HUES64 (cell line): Measurements from ENCODE around the gene ZNF556.
A peak's percentile ranks its signal among the peaks of the same experiment; 100 is the strongest.
"Not testable (repeated sequence)": the region's sequence is repeated elsewhere in the genome, so short reads cannot be mapped to it uniquely, and the experiment has no call there.

ENCODE experiments used
- H3K27ac ChIP-seq: 2 replicates; pipeline ENCODE4 v1.7.0; 2013; ENCODE audit warnings: low read depth, low read length, inconsistent platforms
- H3K27me3 ChIP-seq: 2 replicates; pipeline ENCODE4 v1.6.1; 2013; ENCODE audit warnings: mild to moderate bottlenecking, low read length; ENCODE audit not compliant: insufficient read depth
- H3K36me3 ChIP-seq: 2 replicates; pipeline ENCODE4 v1.6.1; 2013; ENCODE audit warnings: mild to moderate bottlenecking, low read length; ENCODE audit not compliant: insufficient read depth
- H3K4me1 ChIP-seq: 2 replicates; pipeline ENCODE4 v1.6.1; 2013; ENCODE audit warnings: mild to moderate bottlenecking, low read length, moderate library complexity; ENCODE audit not compliant: insufficient read depth
- H3K4me3 ChIP-seq: 2 replicates; pipeline ENCODE4 v1.5.1; 2013; ENCODE audit warnings: mild to moderate bottlenecking, low read length, moderate library complexity
- H3K9ac ChIP-seq: 2 replicates; pipeline ENCODE4 v1.6.1; 2013; ENCODE audit warnings: mild to moderate bottlenecking, low read depth, low read length
- H3K9me3 ChIP-seq: 2 replicates; pipeline ENCODE4 v1.6.1; 2013; ENCODE audit warnings: low read depth, low read length; ENCODE audit not compliant: insufficient read depth
- WGBS: fragments of 150-250, 120-280 bp; methylation state at CpG from one replicate; pipeline ENCODE4 v1.1.7; 2013; ENCODE audit warnings: missing lambda C conversion rate; 5-methylcytosine and 5-hydroxymethylcytosine counted together

The ZNF556 gene

DNA sequence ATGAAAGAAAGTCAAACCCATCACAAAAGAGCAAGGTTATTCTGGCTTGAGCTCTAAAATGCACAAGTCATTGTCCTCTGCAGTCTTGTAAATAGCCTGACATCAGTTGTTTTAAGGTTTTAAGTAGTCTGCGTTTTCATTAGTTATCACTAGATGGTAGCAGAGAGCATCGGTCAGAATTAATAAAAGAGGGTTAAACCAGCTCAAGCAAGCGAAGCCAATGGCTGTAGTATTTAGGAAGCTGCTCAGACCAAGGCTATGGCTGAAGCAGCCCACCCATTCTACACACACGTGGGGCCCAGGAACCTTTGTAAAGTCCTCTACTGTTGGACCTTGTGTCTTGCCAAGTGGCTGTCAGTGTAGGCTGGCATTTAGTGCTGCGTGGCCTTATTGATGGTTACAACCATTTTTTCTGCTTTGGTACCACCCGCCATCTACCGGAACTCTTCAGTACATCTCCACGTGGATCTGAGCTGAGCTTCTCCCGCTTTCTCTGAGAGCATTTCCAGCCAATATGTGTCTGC, 20.3 kb downstream of the ZNF556 start:
- no peak overlapping the region for H3K27ac ChIP-seq
- 40% methylated on average over 9 of the region's 9 CpGs for WGBS
- H3K9ac ChIP-seq: no peak overlapping the region
- H3K9me3 ChIP-seq: 0 out of 2 replicates have a peak, but pooled peaks cover 2% of the 10 kb centered on the region
- no peaks in the 10 kb centered on the region for H3K36me3 ChIP-seq
- H3K27me3 ChIP-seq: no peaks in the 10 kb centered on the region
- no peak overlapping the region for H3K4me3 ChIP-seq
- H3K4me1 ChIP-seq: no peaks in the 10 kb centered on the region

DNA sequence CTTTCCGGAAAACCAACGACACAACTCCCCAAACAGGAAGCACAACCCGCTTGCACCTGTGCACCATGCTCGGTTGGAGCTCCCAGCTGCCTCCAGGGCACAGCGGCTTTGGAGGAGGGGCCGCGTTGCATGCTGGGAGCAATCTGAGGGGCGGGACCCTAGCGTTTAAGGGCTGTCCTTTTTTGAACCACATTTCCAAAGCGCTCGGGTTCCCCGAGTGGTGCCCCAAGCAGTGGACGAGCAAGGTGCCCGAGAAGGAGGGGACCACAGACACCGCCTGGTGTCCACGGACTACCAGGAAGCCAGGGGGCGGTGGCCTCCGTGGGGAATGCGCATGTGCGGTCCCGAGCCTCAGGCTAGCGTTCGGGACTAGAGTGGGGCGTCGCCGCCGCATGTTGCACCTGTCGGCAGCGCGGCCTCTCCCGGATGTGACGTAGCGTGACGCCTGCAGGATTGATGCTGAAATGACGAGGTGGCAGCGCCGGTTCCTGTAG, 21.6 kb downstream of the ZNF556 start:
- Histone ChIP-seq H3K36me3 (no peaks in the 10 kb centered on the region), H3K9me3 (no peaks in the 10 kb centered on the region), H3K4me1 (no peaks in the 10 kb centered on the region), H3K27me3 (no peaks in the 10 kb centered on the region), H3K27ac (no peak overlapping the region), H3K9ac (no peak overlapping the region), H3K4me3 (no peak overlapping the region)
- WGBS: 86% methylated on average over 37 of the region's 37 CpGs

DNA sequence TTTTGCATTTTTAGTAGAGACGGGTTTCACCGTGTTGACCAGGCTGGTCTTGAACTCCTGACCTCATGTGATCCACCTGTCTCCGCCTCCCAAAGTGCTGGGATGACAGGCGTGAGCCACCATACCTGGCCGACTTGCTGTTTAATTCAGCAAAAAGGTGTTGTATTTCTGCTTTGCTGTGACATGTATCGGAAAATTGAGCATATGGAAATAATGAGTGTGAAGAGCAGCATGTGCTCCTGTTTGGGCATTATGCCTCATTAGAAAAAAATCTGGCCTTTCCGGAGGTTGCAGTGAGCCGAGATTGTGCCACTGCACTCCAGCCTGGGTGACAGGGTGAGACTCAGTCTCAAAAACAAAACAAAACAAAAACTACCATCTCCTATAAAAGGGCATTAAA, 23.4 kb downstream of the ZNF556 start:
- WGBS: 90% methylated on average over 8 of the region's 8 CpGs
- not testable (repeated sequence) for H3K27ac ChIP-seq, H3K36me3 ChIP-seq

DNA sequence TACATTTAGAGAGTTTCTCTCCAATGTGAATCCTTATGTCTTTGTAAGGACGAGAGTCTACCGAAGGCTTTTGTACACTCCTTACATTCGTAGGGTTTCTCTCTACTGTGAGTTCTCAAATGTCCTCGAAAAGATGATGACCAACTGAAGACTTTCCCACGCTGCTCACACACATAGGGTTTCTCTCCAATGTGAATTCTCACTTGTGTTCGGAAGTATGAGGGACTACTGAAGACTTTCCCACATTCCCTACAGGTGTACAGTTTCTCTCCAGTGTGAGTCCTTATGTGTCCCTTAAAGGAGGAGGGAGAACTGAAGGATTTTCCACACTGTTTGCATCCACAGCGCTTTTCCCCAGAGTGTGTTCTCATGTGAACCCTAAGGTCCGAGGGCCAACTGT, 29.6 kb downstream of the ZNF556 start:
- Histone ChIP-seq H3K4me1 (no peaks in the 10 kb centered on the region), H3K4me3 (no peak overlapping the region), H3K9ac (no peak overlapping the region), H3K27ac (no peak overlapping the region), H3K9me3 (peaks cover 9% of the 10 kb centered on the region), H3K36me3 (no peaks in the 10 kb centered on the region), H3K27me3 (no peaks in the 10 kb centered on the region)
- WGBS: 64% methylated on average over 8 of the region's 8 CpGs

More for the DNA sequence above, 23.4 kb downstream of the ZNF556 start:
- H3K27me3 ChIP-seq, H3K9ac ChIP-seq, H3K4me1 ChIP-seq, H3K4me3 ChIP-seq, H3K9me3 ChIP-seq: not testable (repeated sequence)

DNA sequence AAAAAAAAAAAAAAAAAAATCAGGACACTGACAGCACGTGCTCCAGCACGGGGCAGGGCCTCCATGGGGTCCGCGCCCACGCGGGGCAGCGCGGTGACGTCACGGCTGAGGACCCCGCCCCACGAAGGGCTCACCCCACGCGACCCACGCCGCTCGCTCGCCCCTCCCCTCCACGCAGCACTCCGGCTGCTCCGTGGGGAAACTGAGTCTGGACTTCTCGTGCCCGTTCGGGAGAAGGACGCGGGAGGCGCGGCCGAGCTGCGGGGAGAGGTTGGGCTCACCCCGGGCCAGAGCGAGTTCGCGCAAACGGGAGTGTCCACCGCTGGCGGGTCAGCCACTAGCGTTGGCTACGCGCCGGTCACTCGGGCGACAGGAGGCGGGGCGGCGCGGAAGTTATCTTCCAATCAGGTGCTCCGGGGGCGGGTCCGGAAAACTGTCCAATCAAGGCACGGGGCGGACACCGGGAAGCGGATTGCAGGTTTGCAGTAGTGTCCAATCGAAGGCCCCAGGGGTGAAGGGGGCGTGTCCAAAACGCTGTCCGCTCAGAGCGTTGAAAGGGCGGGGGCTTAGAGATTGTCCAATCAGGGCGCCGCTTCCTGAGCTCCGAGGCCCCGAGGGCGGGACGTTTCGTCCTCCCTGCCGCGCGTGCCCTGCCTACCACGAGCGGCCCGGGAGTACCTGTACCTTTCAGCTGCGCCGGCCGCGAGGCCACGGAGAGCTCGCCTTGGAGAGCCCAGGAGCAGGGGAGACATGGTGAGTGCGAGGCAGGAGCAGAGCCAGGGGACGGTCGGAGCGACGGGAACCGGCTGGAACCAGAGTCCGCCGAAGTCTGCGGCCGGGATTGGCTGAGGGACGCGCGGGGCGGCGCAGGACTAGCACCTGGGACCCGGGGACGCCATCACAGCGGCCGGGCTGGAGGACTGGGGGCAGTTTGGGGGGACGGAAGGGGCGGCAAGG, 33.4 kb downstream of the ZNF556 start, which contains the start of gene ZNF57:
Gene ZNF57, plus strand, starts transcription at position 633 of the 957 bp plus-strand sequence. Its CDS starts 118 bp downstream, at position 751.
- Histone ChIP-seq H3K4me3 (peak within 1 kb of the TSS; percentile 99), H3K9ac (peak within 1 kb of the TSS; percentile 87), H3K4me1 (no peaks in the 10 kb centered on the region), H3K27me3 (no peaks in the 10 kb centered on the region), H3K36me3 (no peaks in the 10 kb centered on the region), H3K9me3 (peaks cover 9% of the 10 kb centered on the region), H3K27ac (peak within 1 kb of the TSS; percentile 64)
- 1% methylated on average over 99 of the region's 100 CpGs for WGBS

DNA sequence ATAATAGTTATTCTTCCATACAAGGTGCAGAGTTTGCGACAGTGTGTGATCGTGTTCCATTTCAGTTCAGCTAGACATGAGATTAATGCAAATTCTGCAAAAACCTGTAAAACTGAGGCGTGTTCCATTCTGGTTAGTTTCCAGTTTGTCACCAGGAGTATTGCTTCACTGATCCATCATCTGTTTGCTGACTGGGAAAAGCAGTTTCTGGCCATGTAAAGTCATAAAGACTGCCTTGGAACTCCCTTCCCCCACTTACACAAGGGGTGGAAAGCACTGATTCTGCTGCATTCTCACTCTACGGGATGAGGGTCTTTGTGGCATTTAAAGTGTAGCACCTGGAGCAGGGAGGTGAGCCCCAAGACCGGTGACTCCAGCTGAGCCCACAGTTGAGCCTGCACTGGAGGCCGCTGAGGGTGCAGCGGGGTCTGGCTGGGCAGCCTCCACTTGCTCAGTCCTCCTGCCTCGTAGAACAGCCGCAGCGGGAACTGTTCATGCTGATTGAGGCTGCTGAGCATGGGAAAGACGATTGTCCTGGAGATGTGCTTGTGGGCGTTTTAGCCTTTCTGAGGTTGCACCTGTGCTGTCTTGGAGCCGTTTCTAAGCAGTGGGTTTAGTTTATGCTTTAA, 35.6 kb downstream of the ZNF556 start:
- no peaks in the 10 kb centered on the region for H3K27me3 ChIP-seq
- H3K4me1 ChIP-seq: peaks cover 4% of the 10 kb centered on the region; the same call in 1 of the 2 replicates
- no peak overlapping the region for H3K4me3 ChIP-seq
- H3K9ac ChIP-seq: no peak overlapping the region
- 83% methylated on average over 13 of the region's 13 CpGs for WGBS
- no peaks in the 10 kb centered on the region for H3K36me3 ChIP-seq
- H3K27ac ChIP-seq: no peak overlapping the region
- no peaks in the 10 kb centered on the region for H3K9me3 ChIP-seq

DNA sequence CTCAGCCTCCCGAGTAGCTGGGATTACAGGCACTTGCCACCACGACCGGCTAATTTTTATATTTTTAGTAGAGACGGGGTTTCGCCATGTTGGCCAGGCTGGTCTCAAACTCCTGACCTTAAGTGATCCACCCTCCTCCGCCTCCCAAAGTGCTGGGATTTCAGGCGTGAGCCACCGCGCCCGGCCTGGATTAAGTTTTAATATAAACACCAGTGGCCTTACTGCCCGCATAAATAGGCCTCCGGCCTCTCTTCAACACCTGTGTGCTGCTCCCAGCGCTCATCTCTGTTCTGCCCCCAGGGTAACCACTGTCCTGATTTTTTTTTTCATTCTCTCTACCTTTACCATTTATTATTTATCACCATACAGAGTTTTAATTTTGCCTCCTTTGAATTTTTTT, 36.2 kb downstream of the ZNF556 start:
- not testable (repeated sequence) for H3K4me1 ChIP-seq, H3K27me3 ChIP-seq, H3K27ac ChIP-seq, H3K9me3 ChIP-seq, H3K9ac ChIP-seq, H3K4me3 ChIP-seq, H3K36me3 ChIP-seq
- whole genome bisulfite sequencing: 97% methylated on average over 13 of the region's 13 CpGs

DNA sequence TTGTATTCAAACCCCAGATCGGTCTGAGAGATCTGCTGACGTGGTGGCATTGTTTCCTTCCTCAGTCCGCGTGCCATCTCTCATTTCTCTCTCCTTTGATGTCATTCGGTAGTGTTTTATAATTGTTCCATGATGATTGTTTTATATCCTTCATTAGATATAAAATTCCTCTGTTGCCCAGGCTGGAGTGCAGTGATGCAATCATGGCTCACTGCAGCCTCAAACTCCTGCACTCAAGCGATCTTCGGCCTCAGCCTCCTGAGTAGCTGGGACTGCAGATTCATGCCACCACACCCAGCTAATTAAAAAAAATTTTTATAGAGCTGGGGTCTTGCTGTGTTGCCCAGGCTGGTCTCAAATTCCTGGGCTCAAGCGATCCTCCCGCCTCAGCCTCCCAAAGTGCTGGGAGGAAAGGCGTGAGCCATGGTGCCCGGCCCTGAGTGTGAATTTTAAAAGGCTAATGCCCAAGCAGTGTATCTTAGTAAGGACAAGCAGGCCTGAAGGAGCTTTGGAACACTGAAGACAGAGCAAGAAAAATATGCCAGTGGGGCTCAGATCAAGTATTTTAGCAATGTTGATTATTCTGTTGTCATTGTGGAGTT, 38.9 kb downstream of the ZNF556 start:
- Histone ChIP-seq H3K27me3 (no peaks in the 10 kb centered on the region), H3K4me1 (peaks cover 4% of the 10 kb centered on the region; the same call in 1 of the 2 replicates), H3K9ac (no peak overlapping the region), H3K4me3 (no peak overlapping the region), H3K36me3 (no peaks in the 10 kb centered on the region), H3K9me3 (no peaks in the 10 kb centered on the region), H3K27ac (no peak overlapping the region)
- WGBS: 97% methylated on average over 9 of the region's 11 CpGs

DNA sequence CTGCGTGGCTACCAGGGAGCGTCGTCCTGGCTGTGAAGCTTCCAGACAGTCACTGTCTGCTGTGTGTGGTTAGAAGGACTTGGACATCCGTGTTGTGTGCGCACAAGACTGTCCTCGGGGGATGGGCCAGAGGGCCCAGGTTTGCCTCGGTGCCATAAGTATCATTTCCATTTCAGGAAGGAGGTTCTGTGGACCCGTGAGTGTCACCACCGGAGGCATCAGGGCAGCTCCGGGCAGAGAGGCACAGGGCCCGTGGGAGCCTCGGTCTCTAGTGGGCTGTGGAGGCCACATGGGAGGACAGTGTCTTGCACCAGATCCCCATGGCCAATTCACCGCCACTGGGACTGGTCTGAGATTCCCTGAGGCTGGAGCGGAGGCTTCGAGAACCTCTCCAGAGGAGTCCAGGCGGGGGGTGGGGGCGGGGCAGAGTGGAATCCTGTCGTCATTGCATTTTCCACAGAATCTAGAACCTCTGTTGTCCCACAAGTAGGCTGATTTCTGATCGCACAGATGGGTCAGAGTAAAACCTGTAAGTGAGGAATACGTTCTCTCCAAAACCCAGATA, 39.6 kb downstream of the ZNF556 start:
- 91% methylated on average over 20 of the region's 20 CpGs for WGBS
- Histone ChIP-seq H3K27ac (no peak overlapping the region), H3K4me3 (no peak overlapping the region), H3K9me3 (no peaks in the 10 kb centered on the region), H3K9ac (peak overlapping the region; percentile 31; the same call in 1 of the 2 replicates), H3K4me1 (peaks cover 4% of the 10 kb centered on the region; the same call in 1 of the 2 replicates), H3K27me3 (no peaks in the 10 kb centered on the region), H3K36me3 (no peaks in the 10 kb centered on the region)

DNA sequence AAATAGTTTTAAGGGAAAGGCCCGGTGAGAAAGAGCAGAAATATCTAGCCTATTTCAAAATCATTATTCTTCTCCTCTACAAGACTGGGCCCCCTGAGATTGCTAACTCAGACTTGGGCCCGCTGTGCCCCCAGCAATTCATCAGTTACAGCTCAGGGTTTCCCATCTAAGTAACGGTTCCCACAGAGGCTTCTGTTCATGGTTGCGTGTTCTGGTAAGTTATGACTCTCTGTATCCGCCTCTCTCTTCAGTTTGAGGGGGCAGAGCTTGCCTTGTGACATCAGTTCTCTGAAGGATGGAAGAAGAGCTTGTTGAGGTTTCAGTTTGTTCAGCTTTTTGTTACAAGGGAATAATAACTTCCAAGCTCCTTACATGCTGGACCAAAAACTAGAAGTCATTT, 45.2 kb downstream of the ZNF556 start:
- H3K9me3 ChIP-seq: peaks cover 23% of the 10 kb centered on the region
- no peak overlapping the region for H3K4me3 ChIP-seq
- H3K9ac ChIP-seq: no peak overlapping the region
- H3K27me3 ChIP-seq: no peaks in the 10 kb centered on the region
- WGBS: 96% methylated on average over 5 of the region's 5 CpGs
- H3K4me1 ChIP-seq: no peaks in the 10 kb centered on the region
- no peak overlapping the region for H3K27ac ChIP-seq
- peaks cover 26% of the 10 kb centered on the region for H3K36me3 ChIP-seq
